Loucy (cell line): ENCODE measurements around the gene BCAN.

ENCODE experiments used
- H2AFZ ChIP-seq: fragments of 200-600 bp; sonication (generic); 2 replicates; pipeline ENCODE4 v1.6.0; 2016; ENCODE audit warnings: antibody characterized with exemption, mild to moderate bottlenecking, low read length, moderate library complexity
- H3F3A ChIP-seq: fragments of 200-600 bp; 2 replicates; pipeline ENCODE4 v1.6.0; 2016; ENCODE audit warnings: antibody characterized with exemption, low read depth, mild to moderate bottlenecking
- H3K27me3 ChIP-seq: fragments of 200-600 bp; sonication (generic); 2 replicates; pipeline ENCODE4 v1.6.1; 2014; ENCODE audit warnings: low read length, mild to moderate bottlenecking; ENCODE audit not compliant: insufficient read depth, poor library complexity, severe bottlenecking
- H3K36me3 ChIP-seq: fragments of 200-600 bp; sonication (generic); 2 replicates; pipeline ENCODE4 v1.6.1; 2016; ENCODE audit warnings: low read length; ENCODE audit not compliant: insufficient read depth
- H3K4me1 ChIP-seq: fragments of 200-600 bp; sonication (generic); 2 replicates; pipeline ENCODE4 v1.5.1; 2014; ENCODE audit warnings: low read length, mild to moderate bottlenecking; ENCODE audit not compliant: insufficient read depth, poor library complexity, severe bottlenecking
- H3K4me2 ChIP-seq: fragments of 200-600 bp; sonication (generic); 2 replicates; pipeline ENCODE4 v1.6.0; 2014; ENCODE audit warnings: antibody characterized with exemption, low read length, low read depth, mild to moderate bottlenecking; ENCODE audit not compliant: poor library complexity, severe bottlenecking
- H3K4me3 ChIP-seq: fragments of 200-600 bp; sonication (generic); 2 replicates; pipeline ENCODE4 v1.5.1; 2014; ENCODE audit warnings: low read length, mild to moderate bottlenecking, mixed read lengths; ENCODE audit not compliant: poor library complexity, severe bottlenecking
- H3K79me2 ChIP-seq: fragments of 200-600 bp; sonication (generic); 2 replicates; pipeline ENCODE4 v1.6.1; 2014; ENCODE audit warnings: low read length; ENCODE audit not compliant: insufficient read depth
- H3K9ac ChIP-seq: fragments of 200-600 bp; sonication (generic); 2 replicates; pipeline ENCODE4 v1.6.0; 2014; ENCODE audit warnings: mild to moderate bottlenecking, low read depth, low read length, moderate library complexity; ENCODE audit not compliant: poor library complexity, severe bottlenecking
- H3K9me2 ChIP-seq: fragments of 200-600 bp; sonication (generic); replicated peaks from 2 replicates; pipeline ENCODE4 v1.6.1; 2016; ENCODE audit warnings: low read depth, low read length, mixed read lengths
- H3K9me3 ChIP-seq: fragments of 200-600 bp; sonication (generic); 2 replicates; pipeline ENCODE4 v1.6.1; 2014; ENCODE audit warnings: mild to moderate bottlenecking, antibody characterized with exemption, low read length, low read depth; ENCODE audit not compliant: insufficient read depth
- H4K20me1 ChIP-seq: fragments of 200-600 bp; sonication (generic); 2 replicates; pipeline ENCODE4 v1.6.0; 2014; ENCODE audit warnings: antibody characterized with exemption, low read length, mild to moderate bottlenecking; ENCODE audit not compliant: insufficient read depth, poor library complexity, severe bottlenecking
- EZH2phosphoT487 ChIP-seq: fragments of 200-600 bp; IDR thresholded peaks from 2 replicates; pipeline ENCODE4 v1.6.1; 2018; ENCODE audit warnings: antibody characterized with exemption, mild to moderate bottlenecking, moderate library complexity, borderline replicate concordance
- TF ChIP-seq, protein P1 (sequence below): fragments of 200-600 bp; sonication (generic); conservative IDR thresholded peaks from 2 replicates; pipeline ENCODE4 v1.5.1; 2014; ENCODE audit warnings: mild to moderate bottlenecking, antibody characterized with exemption, low read length

BCAN gene

DNA sequence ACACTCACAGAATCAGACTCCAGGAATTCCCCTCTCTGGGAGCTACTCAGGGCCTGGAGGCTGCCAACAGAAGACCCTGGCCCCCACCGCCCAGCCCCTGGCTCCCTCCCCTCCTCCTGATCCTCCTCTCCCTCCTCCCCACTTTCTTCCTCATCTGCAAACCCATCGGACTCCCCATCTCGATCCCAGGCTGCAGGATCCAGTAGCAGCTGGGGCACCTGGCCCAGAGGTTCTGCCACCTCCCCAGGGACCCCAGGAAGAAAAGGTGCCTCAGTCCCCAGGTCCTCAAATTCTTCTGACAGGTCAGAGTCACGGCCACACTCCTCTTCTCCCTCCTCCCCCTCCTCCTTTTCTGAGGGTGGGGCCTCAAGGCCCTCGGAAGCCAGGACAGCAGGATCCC lies 27.9 kb downstream of the BCAN start:
- Histone ChIP-seq H3K9ac (no peak overlapping the region), H3K36me3 (no peaks in the 10 kb centered on the region), H4K20me1 (no peaks in the 10 kb centered on the region), H3K4me1 (peaks cover under 1% of the 10 kb centered on the region), H3K9me2 (no peaks in the 10 kb centered on the region), H3K4me2 (no peak overlapping the region), H3F3A (no peaks in the 10 kb centered on the region), H3K4me3 (no peak overlapping the region), H2AFZ (no peak overlapping the region), H3K79me2 (no peaks in the 10 kb centered on the region), H3K9me3 (no peaks in the 10 kb centered on the region), H3K27me3 (no peaks in the 10 kb centered on the region)
- TF ChIP-seq, protein P1, sequence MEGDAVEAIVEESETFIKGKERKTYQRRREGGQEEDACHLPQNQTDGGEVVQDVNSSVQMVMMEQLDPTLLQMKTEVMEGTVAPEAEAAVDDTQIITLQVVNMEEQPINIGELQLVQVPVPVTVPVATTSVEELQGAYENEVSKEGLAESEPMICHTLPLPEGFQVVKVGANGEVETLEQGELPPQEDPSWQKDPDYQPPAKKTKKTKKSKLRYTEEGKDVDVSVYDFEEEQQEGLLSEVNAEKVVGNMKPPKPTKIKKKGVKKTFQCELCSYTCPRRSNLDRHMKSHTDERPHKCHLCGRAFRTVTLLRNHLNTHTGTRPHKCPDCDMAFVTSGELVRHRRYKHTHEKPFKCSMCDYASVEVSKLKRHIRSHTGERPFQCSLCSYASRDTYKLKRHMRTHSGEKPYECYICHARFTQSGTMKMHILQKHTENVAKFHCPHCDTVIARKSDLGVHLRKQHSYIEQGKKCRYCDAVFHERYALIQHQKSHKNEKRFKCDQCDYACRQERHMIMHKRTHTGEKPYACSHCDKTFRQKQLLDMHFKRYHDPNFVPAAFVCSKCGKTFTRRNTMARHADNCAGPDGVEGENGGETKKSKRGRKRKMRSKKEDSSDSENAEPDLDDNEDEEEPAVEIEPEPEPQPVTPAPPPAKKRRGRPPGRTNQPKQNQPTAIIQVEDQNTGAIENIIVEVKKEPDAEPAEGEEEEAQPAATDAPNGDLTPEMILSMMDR = no peak
- TF ChIP-seq EZH2phosphoT487 = no peak

DNA sequence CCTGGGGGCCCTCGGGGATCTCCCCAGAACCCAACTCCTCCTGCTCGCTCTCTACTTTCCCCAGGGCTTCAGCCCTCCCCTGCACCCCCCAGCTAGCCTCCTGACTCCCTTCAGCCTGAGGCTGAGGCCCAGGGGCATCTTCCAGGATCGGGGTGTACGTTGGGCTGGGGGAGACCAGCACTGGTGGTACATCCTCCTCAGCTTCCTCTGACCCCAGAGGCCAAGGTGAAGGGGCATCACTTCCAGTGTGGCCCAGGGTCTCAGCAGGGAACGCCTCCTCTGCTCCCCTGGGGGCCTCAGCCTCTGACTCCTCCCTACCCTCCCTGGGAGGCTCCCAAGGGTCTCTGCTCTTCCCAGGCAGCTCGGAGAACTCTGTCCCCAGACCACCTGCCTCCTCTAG lies 28.4 kb downstream of the BCAN start:
- Histone ChIP-seq H4K20me1 (no peaks in the 10 kb centered on the region), H3K9me3 (no peaks in the 10 kb centered on the region), H3K27me3 (no peaks in the 10 kb centered on the region), H3K4me3 (no peak overlapping the region), H3F3A (no peaks in the 10 kb centered on the region), H3K9me2 (no peaks in the 10 kb centered on the region), H3K36me3 (no peaks in the 10 kb centered on the region), H3K4me1 (no peaks in the 10 kb centered on the region), H3K4me2 (no peak overlapping the region), H3K9ac (no peak overlapping the region), H3K79me2 (no peaks in the 10 kb centered on the region), H2AFZ (no peak overlapping the region)
- TF ChIP-seq EZH2phosphoT487 = no peak
- TF ChIP-seq, protein P1 = no peak

DNA sequence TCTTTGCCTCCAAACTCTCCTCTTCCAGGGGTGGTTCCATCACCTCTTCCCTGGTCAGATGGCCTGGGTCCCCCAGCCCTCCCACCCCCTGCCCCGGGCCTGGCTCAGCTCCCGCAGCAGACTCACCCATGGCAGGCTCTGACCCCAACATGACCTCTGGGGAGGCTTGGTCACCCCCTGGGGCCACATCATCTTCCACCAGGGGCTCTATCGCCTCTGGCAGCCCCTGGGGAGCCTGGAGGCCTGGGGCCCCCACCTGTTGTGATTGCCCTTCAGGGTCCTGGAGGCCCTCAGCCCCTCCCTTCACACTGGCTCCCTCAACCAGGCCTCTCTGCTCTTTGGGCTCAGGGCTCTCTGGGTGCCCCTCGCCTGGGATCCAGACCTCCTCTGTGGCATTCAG lies 28.9 kb downstream of the BCAN start:
- no peaks in the 10 kb centered on the region for H3K4me1 ChIP-seq
- no peaks in the 10 kb centered on the region for H3F3A ChIP-seq
- no peaks in the 10 kb centered on the region for H3K79me2 ChIP-seq
- no peaks in the 10 kb centered on the region for H3K27me3 ChIP-seq
- no peak for TF ChIP-seq EZH2phosphoT487
- TF ChIP-seq, protein P1 = no peak
- H3K4me2 ChIP-seq = no peak overlapping the region
- H3K9me2 ChIP-seq = no peaks in the 10 kb centered on the region
- no peaks in the 10 kb centered on the region for H3K36me3 ChIP-seq
- H3K4me3 ChIP-seq = no peak overlapping the region
- H4K20me1 ChIP-seq = no peaks in the 10 kb centered on the region
- H2AFZ ChIP-seq = no peak overlapping the region
- no peak overlapping the region for H3K9ac ChIP-seq
- no peaks in the 10 kb centered on the region for H3K9me3 ChIP-seq
